ENCODE measurements around the gene ACSS3.
"Not testable (repeated sequence)": the region's sequence is repeated elsewhere in the genome, so short reads cannot be mapped to it uniquely, and the experiment has no call there.

Gene ACSS3

GRCh38 chr12:81168445-81168844 lies 90.6 kb downstream of the ACSS3 start:
- no peak for DNase-seq

GRCh38 chr12:81170072-81170471 lies 92.2 kb downstream of the ACSS3 start:
- DNase-seq: no peak

GRCh38 chr12:81172851-81173250 lies 95.0 kb downstream of the ACSS3 start:
- no peak for DNase-seq

GRCh38 chr12:81174664-81175063 lies 96.8 kb downstream of the ACSS3 start:
- DNase-seq: no peak

- DNase-seq: no peak
These were observed 98.9 kb downstream of the ACSS3 start for GRCh38 chr12:81176796-81177195.

GRCh38 chr12:81181691-81182090 lies 103.8 kb downstream of the ACSS3 start:
- no peak for DNase-seq

GRCh38 chr12:81187686-81188085 lies 109.8 kb downstream of the ACSS3 start:
- no peak for DNase-seq

GRCh38 chr12:81196595-81196994 lies 118.7 kb downstream of the ACSS3 start:
- no peak for DNase-seq

- not testable (repeated sequence) for DNase-seq
These were observed 122.7 kb downstream of the ACSS3 start for GRCh38 chr12:81200561-81200960.

- no peak for DNase-seq
These were observed 125.9 kb downstream of the ACSS3 start for GRCh38 chr12:81203671-81204204.

GRCh38 chr12:81205416-81205815 lies 127.5 kb downstream of the ACSS3 start:
- no peak for DNase-seq

- no peak for DNase-seq
These were observed 128.6 kb downstream of the ACSS3 start for GRCh38 chr12:81206429-81206828.

- no peak for DNase-seq
These were observed 129.3 kb downstream of the ACSS3 start for GRCh38 chr12:81207173-81207572.

GRCh38 chr12:81207664-81208063 lies 129.8 kb downstream of the ACSS3 start:
- DNase-seq: no peak

- no peak for DNase-seq
These were observed 130.5 kb downstream of the ACSS3 start for GRCh38 chr12:81208187-81208911.

GRCh38 chr12:81209012-81209411 lies 131.1 kb downstream of the ACSS3 start:
- no peak for DNase-seq

- not testable (repeated sequence) for DNase-seq
These were observed 131.9 kb downstream of the ACSS3 start for GRCh38 chr12:81209772-81210225.

GRCh38 chr12:81211306-81211705 lies 133.4 kb downstream of the ACSS3 start:
- DNase-seq: no peak

GRCh38 chr12:81212996-81213696 lies 135.3 kb downstream of the ACSS3 start:
- DNase-seq: no peak

GRCh38 chr12:81216739-81217138 lies 138.9 kb downstream of the ACSS3 start:
- no peak for DNase-seq

- no peak for DNase-seq
These were observed 143.8 kb downstream of the ACSS3 start for GRCh38 chr12:81221681-81222080.

GRCh38 chr12:81222846-81223592 lies 145.1 kb downstream of the ACSS3 start:
- DNase-seq: no peak

- no peak for DNase-seq
These were observed 146.7 kb downstream of the ACSS3 start for GRCh38 chr12:81224626-81225025.
